ENCODE results near the gene CPT2.
A peak's percentile ranks its signal among the peaks of the same experiment; 100 is the strongest.

Gene CPT2

DNA sequence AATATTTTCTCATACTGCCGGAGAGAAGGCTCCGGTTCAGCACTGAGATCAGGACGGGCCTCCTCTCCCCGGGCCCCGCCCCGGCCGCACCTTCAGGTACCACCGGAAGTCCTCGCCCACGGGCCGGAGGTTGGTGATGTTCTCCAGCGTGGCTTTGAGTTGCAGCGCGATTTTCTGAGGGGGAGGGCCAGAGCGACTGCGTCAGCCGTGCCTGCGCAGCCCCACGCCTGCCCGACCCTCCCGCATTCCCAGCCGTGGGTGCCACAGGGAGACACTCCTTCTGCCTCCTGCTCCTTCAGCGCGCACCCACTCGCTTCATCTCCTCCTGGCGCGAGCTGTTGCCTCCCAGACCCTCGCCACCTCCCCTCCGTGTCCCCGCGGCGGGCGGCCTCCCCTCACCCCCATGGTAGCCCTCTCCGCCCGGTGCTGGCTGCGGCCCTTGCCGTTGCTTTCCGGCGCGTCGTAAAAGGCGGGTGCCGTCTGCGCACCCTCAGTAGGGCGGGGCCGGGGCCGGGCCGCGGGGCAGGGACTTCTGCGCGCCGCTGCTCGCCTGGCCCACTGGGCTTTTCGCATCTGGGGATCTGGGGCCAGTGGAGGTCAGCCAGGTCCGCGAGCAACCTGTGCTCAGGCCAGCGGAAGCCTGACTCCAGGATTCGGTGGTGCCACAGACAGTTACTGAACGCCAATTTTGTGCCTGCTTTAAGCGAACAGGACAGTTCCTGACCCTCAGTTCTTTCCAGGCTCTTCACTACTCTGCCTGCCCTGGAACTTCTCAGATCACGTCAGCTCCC is 23.7 kb downstream of the CPT2 start, which contains the start of gene CZIB:
TSS of gene CZIB (minus strand) at position 464 of the 791 bp plus-strand sequence. CDS start at position 405, 59 bp downstream.
- peak; percentile 98 for DNase-seq

DNA sequence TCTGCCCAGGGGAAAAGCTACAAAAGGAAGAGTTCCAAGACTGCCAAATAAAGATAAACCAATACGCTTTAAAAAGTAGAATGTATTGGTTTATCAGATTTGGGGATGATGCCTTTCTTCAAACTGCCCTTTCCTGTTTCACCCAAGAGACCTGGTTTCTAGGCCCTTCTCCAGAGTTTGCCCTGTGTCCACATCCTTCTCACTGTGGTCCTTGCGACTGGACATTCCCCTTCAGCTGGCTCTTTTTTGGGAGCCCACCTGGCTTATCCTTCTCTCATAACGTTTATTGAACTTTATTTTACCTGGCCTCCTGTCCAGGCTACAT is 24.3 kb downstream of the CPT2 start:
- no peak for DNase-seq

DNA sequence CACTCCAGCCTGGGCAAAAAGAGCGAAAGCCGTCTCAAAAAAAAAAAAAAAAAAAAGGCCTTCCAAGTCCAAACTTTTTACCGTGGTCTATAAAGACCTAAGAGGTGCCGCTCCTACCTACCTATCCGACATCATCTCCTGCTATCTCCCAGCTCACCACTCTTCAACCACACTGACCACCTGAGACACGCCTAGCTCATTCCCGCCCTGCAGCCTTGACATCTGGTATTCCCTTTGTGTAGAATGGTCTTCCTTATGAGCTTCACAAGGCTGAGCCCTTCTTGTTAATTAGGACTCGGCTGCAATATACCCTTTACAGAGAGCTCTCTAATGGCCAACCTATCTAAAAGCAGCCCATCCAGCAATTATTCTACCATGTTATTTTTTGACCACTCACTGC is 41.0 kb downstream of the CPT2 start:
- DNase-seq: no peak

DNA sequence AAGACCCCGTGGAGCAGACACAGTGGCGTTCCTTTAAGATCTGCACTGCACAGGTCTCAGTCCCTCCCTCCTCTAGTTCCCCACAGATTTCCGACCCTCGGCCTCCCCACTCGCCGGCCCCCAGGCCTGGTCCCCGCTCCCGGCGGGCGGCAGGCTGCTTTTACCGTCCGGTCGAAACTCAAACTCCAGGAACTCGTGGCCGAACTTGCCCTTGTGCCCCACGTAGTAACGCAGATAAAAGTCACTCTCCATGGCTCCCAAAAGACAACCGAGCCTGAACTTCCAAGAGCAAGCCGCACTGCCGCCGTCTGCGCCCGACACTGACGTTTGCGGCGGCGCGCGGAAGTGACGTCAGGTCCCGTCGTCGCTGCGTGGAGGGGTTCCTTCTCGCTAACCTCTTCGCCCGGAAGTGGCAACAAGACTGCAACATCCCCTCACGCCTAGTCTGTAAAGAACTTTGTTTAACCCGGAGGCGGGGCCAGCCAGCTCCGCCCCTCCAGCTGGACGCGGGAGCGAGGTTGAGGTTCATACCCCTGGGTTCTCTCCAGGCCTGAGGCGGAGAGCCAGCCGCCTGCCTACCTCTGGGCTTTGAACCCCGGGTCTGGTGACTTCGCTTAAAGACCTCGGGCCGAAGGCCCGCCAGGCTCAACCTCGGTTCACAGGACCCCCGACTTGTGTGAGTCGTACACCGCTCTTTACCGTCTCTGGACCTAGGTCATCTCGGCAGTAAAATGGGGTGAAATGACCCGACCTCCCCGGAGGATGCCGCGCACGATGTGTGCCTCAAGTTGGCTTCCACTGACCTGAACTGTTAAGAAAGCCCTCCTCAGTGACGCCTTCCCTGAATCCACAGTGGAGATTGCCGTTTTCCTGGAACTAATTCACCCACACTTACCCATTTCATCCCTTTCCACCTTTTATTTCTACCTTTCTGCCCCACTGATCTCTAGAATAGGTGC is 41.9 kb downstream of the CPT2 start, which contains the start of gene MAGOH:
TSS of gene MAGOH (minus strand) at position 322 of the 959 bp plus-strand sequence. CDS start at position 252, 70 bp downstream.
- peak; percentile 97 for DNase-seq

DNA sequence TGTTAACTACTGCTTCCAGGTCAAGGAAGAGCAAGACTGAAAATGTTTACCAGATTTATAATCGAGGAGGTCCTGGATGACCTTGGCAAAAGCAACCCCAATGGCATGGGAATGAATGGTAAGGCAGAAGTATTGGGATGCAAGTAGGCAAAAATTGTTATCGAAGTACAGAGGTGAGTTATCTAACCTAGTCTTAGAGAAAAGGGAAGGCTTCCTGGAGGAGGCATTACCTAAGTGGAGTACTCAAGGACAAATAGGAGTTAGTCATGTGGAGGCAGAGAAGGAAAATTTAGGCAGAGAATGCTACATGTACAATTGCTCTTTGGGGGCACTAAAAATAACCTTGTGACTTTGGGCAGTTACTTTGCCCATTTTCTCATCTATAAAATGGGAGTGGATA is 45.2 kb downstream of the CPT2 start:
- no peak for DNase-seq

DNA sequence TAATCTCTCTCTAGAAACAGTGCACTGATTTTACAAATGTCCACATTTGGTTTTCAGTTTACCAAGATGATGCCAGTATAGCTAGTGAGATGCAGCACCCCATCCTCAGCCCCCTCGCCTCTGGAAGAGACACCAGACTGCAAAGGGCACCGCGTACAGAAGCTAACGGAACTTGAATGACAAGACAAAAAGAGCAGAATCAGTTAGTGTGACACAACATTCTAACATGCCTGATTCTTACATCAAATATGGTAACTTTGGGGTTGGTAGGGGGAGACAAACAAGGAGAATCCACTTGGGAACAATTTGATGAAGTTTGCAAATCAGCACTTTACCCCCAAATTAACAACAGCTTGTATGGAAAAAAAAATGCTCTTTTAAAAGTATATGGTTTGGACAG is 45.8 kb downstream of the CPT2 start:
- DNase-seq: no peak

DNA sequence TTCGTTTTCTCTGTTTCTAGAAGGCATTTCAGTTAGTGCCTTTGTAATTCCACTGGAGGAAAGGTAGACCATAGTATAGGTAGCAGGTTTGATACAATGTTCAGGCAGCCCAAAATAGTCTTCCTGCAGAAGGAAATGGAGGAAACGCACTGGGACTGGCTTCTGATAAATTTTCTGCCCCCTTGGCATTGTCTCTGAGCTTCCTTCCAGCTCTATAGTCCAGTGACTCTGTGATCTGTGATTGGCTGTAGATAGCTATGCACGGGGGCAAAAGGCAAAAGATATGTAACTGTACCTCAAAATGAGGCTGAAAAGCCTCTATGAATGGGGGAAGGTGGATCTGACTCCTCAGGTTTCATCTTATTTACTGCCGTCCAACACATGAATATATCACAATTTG is 47.5 kb downstream of the CPT2 start:
- DNase-seq: no peak

DNA sequence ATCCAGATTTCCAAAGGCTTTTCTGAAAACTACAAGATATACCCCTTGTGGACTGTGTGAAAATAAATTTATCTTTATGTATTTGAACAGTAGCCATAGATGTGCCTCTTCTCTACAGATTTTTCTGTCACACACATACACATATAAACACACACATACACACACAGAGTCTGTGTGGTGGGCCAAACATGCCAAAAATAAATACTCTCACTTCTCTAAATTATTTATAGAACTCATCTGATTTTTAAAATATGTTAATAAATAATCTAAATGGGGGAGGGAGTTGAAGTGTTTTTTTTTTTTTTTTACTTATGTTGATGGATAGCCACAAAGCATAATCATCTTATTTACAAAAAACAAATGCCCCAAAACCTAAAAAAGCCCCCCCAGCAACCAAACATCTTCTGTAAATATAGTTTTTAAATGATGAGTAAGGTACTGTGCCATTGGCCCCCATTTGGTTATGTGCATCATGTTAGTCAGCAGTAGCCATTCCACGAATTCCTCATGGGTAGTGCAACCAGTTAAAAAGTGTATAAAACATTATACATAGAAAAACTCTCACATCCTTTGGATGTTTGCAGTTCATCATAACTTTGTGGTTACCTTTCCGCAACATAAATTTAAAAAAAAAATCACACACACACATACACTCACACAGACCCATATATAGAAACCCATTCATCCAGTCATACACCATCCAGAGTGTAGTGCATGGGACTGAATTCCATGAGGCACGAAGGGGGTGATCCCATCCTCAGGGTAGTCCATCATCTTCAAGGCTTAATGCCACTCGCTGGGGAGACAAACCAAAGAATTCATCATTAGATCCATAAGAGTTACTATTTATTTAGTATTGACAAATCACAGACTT is 49.9 kb downstream of the CPT2 start:
- no peak for DNase-seq

DNA sequence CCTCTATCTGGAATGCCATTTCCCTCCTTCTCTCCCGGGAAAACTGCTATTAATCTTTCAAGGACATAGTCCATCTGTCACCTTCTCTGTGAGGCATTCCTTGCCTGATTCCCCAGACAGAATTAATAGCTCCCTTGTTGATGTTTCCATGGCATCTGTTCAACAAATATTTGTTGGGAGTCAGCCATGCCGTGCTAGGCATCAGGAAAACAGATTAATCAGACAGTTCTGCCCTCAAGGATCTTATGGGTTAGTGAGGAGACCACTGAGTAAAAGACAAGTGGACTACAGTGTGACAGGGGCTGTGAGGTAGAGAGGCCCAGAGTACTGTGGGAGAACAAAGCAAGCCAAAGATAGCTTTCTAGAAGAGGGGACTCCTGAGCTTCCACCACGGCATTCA is 53.1 kb downstream of the CPT2 start:
- no peak for DNase-seq

DNA sequence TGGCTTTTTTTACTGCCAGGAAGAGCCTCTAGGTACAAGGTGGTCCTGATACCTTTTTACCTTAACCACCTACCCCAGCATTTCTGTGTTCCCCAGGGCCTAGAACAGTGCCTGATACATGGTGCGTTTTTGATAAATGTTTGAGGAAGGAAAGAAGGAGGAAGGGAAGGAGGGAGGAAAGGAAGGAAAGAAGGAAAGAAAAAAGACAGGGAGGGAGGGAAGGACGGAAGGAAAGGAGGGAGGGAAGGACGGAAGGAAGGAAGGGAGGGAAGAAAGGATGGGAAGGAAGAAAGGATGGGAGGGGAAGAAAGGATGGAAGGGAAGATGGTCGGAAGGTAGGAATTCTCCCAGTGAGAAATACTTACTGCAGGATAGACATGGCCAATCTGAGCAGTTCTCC is 53.7 kb downstream of the CPT2 start:
- no peak for DNase-seq

DNA sequence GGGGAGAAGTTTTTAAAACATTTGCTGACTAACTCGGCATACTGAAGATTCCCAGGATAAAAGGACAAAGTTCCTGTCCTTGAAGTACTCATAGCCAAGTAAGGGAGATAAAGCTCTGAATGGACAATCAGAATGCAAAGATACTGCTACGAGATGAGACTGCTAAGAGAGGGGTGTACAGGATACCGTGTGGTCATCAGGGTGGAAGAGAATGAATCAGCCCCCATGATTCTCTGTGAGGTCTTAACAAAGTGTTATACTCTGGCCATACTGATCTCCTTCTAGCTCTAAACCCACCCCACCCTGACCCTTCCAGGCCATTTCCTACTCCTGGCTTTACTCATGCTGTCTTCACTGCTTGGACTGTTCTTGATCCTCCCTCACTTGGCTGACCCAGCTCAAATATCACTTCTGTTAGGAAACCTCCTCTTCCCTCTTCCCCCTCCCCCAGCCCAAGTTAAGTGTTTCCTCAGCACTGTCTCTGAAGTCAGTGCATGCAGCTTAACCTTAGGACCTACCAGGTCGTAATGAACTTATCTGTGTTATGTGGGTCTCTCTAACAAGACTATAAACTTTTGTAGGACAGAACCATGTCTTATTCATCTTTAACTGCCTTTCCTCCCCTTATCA is 57.5 kb downstream of the CPT2 start:
- no peak for DNase-seq

DNA sequence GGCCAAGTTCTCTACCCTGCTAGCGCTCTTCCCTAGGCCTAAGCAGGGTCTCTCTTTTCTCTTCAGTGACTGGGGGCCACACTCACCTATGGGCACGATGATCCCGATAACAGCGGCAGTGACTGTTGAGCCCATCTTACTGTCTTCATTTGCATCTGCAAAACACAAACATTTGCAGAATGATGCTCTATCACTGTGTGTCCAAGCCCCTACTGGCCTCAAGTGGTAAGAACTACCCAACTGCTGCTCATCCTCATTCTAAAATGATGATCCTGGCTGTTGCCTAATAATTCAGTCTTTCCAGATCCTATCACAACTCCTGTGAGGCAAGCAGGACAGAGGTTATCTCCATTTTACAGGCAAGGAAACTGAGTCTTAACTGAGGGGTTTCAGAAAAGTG is 58.4 kb downstream of the CPT2 start:
- DNase-seq: no peak

DNA sequence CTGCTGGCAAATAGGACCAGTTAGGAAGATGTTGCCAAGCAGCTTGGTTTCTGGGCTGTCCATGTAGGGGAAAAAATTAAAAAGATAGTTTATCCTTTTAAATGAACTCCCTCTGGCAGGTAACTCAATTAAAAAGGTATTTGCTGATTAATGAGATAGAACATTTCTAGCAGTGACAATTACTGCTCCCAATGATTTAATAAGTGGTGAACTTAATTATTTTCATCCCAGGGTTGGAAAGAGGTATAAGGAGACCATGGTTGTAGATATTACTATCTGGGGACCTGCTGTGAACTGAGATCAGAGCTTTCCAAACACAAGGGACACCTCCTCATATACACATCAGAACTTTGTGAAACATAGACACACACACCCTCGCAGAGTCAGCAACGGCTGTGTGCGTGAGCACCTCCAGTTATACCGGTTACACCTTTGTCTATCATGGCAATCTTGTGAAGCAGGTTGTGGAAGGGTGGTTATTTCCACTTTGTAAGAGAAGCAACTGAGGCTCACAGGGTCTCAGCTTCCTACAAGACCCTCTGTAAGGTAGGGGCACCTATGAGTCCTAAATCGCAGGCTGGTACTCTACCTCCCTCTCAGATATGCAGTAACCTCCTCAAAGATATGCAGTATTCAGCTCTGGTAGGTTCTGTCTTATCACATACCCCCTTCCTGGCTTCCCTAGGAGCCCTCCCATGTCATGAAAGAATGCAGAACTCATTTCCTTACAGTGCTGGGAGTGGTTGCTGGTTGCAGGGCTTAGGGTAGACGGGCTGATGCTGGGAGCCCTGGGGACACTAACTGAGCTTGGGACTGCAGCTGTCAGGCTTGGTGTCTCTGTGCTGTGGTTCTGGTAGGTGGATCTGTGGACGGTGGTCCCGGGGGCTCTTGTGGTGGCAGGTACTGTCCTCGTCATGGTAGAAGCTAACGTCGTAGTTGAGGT is 60.2 kb downstream of the CPT2 start:
- no peak for DNase-seq

DNA sequence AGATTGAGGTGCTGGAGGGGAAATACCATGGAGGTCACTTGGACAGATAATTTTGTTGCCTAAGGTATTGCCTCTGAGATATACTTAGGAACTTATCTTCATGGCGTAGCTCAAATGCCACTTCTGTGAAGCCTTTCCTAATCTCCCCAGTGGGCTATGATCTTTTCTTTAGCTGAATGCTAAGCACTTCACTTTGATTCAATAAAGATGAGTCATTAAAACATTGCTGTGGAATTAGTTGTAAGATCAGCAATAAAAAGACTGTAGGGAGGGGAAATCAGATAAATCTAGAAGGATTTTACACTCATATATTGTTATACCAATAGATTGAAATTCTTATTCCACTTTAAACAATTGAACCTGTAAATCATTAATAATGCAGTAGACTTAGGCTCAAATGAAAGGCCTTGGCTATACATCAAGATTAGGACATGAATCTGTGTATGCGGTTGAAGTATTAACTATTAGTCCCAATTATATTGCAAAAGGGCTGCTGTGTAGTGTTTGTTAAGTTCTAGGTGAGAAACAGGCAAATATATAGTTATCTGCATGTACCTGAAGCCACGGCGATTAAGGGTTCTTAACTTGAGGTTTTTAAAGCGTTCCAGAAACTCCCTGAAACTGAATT is 60.9 kb downstream of the CPT2 start:
- no peak for DNase-seq

DNA sequence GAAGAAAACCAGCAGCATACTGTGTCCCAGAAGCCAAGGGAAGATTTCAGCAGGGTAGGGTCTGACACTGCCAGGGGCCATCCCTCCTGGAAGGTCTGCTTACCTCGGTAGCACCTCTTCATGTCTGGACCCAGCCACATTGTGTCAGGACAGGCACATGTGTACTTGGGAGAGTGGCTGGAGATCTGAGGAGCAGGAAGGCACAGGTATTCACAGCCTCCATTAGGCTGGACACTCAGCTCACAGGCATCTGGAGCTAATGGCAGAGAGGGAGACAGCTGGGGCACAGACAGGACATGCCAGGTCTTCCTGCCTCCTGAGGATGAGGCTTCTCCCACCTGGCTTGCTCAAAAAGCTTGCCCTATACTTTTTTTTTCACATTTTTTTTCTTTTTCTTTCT is 61.6 kb downstream of the CPT2 start:
- DNase-seq: no peak

DNA sequence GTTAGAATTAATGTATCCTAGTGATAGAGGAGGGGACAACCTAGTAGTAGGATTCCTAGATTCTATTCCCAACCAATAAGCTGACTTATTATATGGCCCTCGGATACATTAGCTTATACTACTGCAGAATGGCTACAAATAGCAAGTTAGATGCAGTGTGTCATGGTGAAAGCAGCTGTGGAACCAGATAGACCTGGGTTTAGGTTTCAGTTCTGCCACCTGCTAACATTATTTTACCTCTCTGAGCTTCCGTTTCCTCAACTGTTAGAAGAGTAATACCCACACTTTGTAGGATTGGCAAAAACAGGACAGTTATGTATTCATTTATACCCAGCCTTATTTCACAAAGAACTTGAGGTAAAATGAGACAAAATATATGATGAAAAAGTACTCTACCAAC is 63.3 kb downstream of the CPT2 start:
- DNase-seq: no peak

DNA sequence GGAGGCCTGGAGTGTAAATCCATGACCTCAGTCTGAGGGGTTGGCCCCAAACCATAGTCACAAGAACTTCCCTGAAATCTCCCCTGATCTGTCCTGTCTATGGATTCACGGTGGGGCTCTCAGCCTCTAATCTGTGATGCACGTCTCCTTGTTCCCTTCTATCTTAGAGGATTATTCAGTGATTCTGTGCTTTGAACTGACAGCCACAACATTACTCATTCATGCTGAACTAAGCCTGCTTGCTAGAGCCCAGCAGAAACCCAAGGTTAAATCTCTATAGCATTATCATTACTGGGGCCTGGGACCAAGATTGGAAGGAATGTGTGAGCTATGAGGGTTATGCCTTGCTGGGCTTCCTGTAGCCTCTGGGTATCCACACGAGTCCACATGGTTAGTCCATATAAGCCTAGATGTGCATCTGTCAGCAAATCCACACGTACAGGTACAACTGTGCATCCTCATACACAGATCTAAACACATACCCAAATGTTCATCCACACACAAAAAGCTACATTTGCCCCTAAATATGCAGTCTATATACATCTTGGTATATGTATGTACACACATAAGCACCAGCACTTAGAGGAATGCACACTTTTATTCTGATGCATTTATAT is 64.1 kb downstream of the CPT2 start:
- DNase-seq: no peak

DNA sequence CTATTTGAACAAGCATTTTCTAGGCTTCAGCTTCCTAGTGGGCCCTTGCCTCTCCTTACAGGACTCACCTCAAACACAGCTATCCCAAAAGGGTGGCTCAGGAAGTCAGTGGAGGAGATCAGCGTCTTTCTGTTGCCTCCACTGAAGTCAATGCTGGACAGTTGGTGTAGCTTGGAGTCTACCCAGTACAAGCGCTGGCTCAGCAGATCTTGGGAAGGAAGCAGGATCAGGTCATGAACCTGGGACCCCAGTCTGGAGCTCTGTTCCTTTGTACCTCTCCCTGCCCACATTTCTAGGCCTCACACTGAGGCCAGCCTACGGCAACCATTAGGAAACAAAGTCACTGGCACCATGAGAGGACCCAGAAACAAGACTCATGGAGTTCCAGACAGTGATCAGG is 65.4 kb downstream of the CPT2 start:
- DNase-seq: no peak

All from activated CD4-positive, alpha-beta T cell treated with anti-CD3 and anti-CD28 coated beads for 48 hours (primary cell).